CD8-positive, alpha-beta memory T cell (primary cell): ENCODE results near the gene GPR137. TPM values are rescaled to one million over a fixed set of nuclear protein-coding genes. Genes with fewer than 3 reads are reported as not detected.
"Not testable (repeated sequence)": the region's sequence is repeated elsewhere in the genome, so short reads cannot be mapped to it uniquely, and the experiment has no call there.

Source experiments
- CTCF ChIA-PET: fragments of 350-600 bp; sonication (Branson Sonifier 250); formaldehyde crosslinking; loops from one replicate; lab custom pipeline; 2021; ENCODE audit warnings: antibody characterized with exemption; lab: Charles Lee
- POLR2A ChIA-PET: fragments of 350-600 bp; sonication (Branson Sonifier 250); formaldehyde crosslinking; loops from one replicate; lab custom pipeline; 2021; ENCODE audit warnings: antibody characterized with exemption; lab: Charles Lee
- DNase-seq, 5 donors: peaks; one replicate each; pipeline versions ENCODE4 v3.0.0 to v3.0.0-alpha.2; 2020 to 2022; ENCODE audit warnings: mixed read lengths in 1 of 5
- H3K27ac ChIP-seq: one replicate; pipeline ENCODE4 v1.7.0; 2013; ENCODE audit warnings: low read depth, mild to moderate bottlenecking, low read length, moderate library complexity
- H3K27me3 ChIP-seq: 2 replicates; pipeline ENCODE4 v1.7.0; 2013; ENCODE audit warnings: low read length, mild to moderate bottlenecking; ENCODE audit not compliant: insufficient read depth, poor library complexity, severe bottlenecking
- H3K36me3 ChIP-seq: 2 replicates; pipeline ENCODE4 v1.7.0; 2013; ENCODE audit warnings: mild to moderate bottlenecking, low read length, moderate library complexity; ENCODE audit not compliant: insufficient read depth
- H3K4me1 ChIP-seq: 2 replicates; pipeline ENCODE4 v1.7.0; 2013; ENCODE audit warnings: mild to moderate bottlenecking, low read length, moderate library complexity; ENCODE audit not compliant: insufficient read depth
- H3K4me3 ChIP-seq: 2 replicates; pipeline ENCODE4 v1.7.0; 2013; ENCODE audit warnings: mild to moderate bottlenecking, low read length
- H3K9me3 ChIP-seq: 2 replicates; pipeline ENCODE4 v1.7.0; 2013; ENCODE audit warnings: mild to moderate bottlenecking, low read length
- H3K27ac Mint-ChIP-seq, 8 donors: one replicate each; pipeline ENCODE4 v1.8.0; 2020 to 2021; ENCODE audit warnings: mixed read lengths in 8 of 8, mild to moderate bottlenecking in 6 of 8, inconsistent platforms in 3 of 8, moderate library complexity in 3 of 8
- H3K27me3 Mint-ChIP-seq, 2 donors: one replicate each; pipeline ENCODE4 v1.8.0; 2020 to 2021; ENCODE audit warnings: mixed read lengths in 2 of 2, mild to moderate bottlenecking in 1 of 2, moderate library complexity in 1 of 2
- H3K36me3 Mint-ChIP-seq, 3 donors: one replicate each; pipeline ENCODE4 v1.8.0; 2020 to 2021; ENCODE audit warnings: mixed read lengths in 3 of 3, inconsistent platforms in 1 of 3, mild to moderate bottlenecking in 1 of 3
- H3K4me1 Mint-ChIP-seq, 3 donors: one replicate each; pipeline ENCODE4 v1.8.0; 2020 to 2021; ENCODE audit warnings: mixed read lengths in 3 of 3, inconsistent platforms in 1 of 3, mild to moderate bottlenecking in 1 of 3
- H3K4me3 Mint-ChIP-seq, 7 donors: one replicate each; pipeline ENCODE4 v1.8.0; 2020 to 2021; ENCODE audit warnings: mixed read lengths in 7 of 7, mild to moderate bottlenecking in 6 of 7, moderate library complexity in 4 of 7, inconsistent platforms in 2 of 7
- H3K9me3 Mint-ChIP-seq, 5 donors: one replicate each; pipeline ENCODE4 v1.8.0; 2020 to 2022; ENCODE audit warnings: mixed read lengths in 5 of 5, mild to moderate bottlenecking in 3 of 5, moderate library complexity in 2 of 5, inconsistent platforms in 1 of 5
- polyA plus RNA-seq: library from polyadenylated mRNA; unstranded; fragments of 300-500 nt; fragmentation: Illumina TruSeq; gene quantifications from one replicate; pipeline ENCODE4 v1.2.3, GENCODE V29; 2021
- total RNA-seq, 2 experiments: library from RNA; stranded (reverse); gene quantifications; one replicate each; pipeline ENCODE4 v1.2.3, GENCODE V29; 2021

The GPR137 gene
- total and polyA plus RNA-seq, 3 experiments from 2014 or later, result 9.1 to 65.0 (median 64.2) TPM

DNA sequence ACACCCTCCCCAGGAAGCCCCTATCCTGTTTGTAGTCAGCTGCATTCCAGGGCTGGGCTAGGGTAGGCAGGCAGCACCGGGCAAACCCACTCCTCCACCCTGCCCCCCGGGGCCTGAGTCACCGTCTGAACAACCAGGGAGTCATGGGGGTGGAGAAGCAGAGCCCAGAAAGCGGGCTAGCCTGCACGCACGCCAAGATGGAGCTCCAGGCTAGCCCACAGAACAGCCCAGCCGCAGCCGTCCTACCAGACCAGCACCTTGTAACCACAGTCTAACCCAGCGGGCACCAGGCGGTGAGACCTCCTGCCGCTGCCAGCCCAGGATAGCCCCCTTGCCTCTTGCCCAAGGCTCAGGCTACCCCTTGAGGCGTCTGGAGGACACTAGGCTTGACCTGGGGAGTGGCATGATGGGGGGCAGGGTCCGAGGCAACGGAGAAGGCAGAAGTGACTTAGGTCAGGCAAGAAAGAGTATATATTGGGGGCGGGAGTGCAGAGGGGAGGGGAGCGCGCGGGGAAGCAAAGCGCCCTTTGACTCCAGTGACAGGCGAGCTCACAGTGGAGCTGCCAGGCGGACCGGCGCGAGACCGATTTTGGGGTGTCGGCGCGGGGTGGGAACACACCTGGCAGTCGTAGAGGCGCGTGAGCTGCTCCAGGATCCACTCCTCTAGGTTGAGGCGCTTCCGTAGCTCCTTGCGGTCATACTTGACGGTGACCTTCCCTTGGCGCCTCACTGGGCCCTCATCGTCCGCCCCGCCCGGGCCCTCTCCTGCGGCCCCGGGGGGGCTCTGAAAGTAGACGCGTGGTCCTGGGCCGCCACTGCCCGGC lies 39.6 kb upstream of the GPR137 start:
- H3K27me3 ChIP-seq, result no peaks in the 10 kb centered on the region
- peak overlapping the region; percentile 66 for H3K4me3 ChIP-seq
- no peaks in the 10 kb centered on the region for H3K9me3 ChIP-seq
- POLR2A ChIA-PET, result interaction anchor here (0.6 to 4.3 kb wide), 13 partner anchors 11 to 1516 kb away, joined by 3 to 44 read pairs (median 8); partner anchors contain the start of genes DNAJC4, ESRRA, FERMT3 and NUDT22
- Mint-ChIP-seq H3K4me1 (peaks cover 21 to 60% (median 23%) of the 10 kb centered on the region in 3 donors), H3K9me3 (no peaks in the 10 kb centered on the region), H3K4me3 (peak overlapping the region; percentile 83 to 94 (median 86)), H3K36me3 (peaks cover 0 to 19% (median 0%) of the 10 kb centered on the region in 3 donors), H3K27ac (peak overlapping the region; percentile 79 to 96 (median 88)), H3K27me3 (no peaks in the 10 kb centered on the region)
- peak overlapping the region; percentile 67 for H3K27ac ChIP-seq
- H3K36me3 ChIP-seq, result no peaks in the 10 kb centered on the region
- H3K4me1 ChIP-seq, result peaks cover 37% of the 10 kb centered on the region
- CTCF ChIA-PET, result interaction anchor here (1.0 to 13.4 kb wide), 7 partner anchors 9 to 57 kb away, joined by 3 to 124 read pairs (median 6); partner anchors contain the start of genes CATSPERZ, ESRRA, FERMT3 and NUDT22
- DNase-seq, result peak; percentile 36 to 84 (median 58)

DNA sequence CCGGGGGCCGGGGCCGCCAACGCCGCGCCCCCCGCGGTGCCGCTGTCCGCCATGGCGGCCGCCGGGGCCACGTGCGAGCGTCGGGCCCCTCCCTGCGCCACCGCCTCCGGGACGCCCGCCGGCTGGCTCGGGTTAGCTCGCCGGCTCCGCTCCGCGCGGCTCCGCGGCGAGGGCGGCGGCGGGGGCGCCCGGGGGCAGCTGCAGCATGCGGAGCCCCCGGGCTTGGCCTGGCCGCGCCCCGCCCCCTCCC lies 39.1 kb upstream of the GPR137 start:
- CTCF ChIA-PET, result interaction anchor here (1.4 to 13.4 kb wide), 5 partner anchors 8 to 56 kb away, joined by 3 to 124 read pairs (median 62); partner anchors contain the start of genes CATSPERZ, ESRRA and FERMT3
- not testable (repeated sequence) for H3K4me3 ChIP-seq, H3K9me3 Mint-ChIP-seq, H3K27me3 ChIP-seq, H3K36me3 ChIP-seq, H3K9me3 ChIP-seq, H3K27me3 Mint-ChIP-seq, DNase-seq
- Mint-ChIP-seq H3K4me3 (peak overlapping the region; percentile 83 to 96 (median 85)), H3K4me1 (peaks cover 21 to 58% (median 25%) of the 10 kb centered on the region in 3 donors), H3K27ac (peak overlapping the region in 2 of 8 donors; percentile 57 to 93), H3K36me3 (peaks cover 0 to 16% (median 0%) of the 10 kb centered on the region in 3 donors)
- POLR2A ChIA-PET, result interaction anchor here (0.6 to 4.3 kb wide), 10 partner anchors 12 to 1517 kb away, joined by 3 to 44 read pairs (median 8); partner anchors contain the start of genes DNAJC4, ESRRA, FERMT3 and NUDT22
- H3K27ac ChIP-seq, result peak overlapping the region; percentile 67
- peaks cover 37% of the 10 kb centered on the region for H3K4me1 ChIP-seq

DNA sequence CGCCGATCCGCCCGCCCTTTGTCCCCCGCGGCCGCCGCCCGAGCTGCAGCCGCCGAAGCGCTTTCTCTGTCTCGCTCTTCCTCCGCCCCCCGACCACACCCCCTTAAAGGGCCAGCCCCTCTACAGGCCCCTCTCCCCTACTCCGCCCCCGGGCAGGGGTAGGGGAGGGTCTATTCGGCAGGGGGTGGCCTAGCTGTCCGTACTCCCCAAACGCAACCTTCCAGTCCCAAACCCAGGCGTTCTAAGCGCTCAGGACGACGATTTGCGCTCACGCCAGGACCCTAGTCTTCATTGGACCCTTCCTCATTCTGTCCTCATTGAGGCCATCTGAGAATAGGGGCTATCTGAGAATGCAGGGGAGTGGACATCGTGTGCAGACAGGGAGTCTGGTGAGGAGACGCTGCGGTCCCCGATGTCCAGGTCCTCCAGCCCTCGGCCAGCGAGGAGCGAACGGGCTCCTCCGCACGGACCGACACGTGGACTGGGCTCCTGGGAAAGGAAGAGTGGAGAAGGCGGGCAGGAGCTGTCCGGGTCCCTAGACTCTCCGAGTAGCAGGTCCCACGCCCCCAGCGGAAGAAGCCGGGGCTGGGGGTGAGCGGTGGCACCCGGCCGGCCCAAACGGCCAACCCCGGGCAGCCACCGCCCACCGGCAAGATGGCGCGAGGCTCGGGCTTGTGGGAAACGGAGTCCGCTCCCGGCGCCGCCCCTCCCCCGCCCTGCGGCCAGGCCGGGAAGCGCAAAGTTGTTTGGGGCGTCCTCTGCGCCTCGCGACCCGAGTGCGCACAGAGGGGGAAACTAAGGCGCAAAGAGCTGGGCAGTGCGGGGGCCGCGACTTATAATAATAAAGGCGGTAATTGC lies 38.5 kb upstream of the GPR137 start, which contains the start of gene PPP1R14B:
Gene PPP1R14B (minus strand): TSS at position 73 of the 858 bp plus-strand sequence. CDS start 270 bp downstream, outside the sequence.
- no peaks in the 10 kb centered on the region for H3K9me3 Mint-ChIP-seq
- no peaks in the 10 kb centered on the region for H3K36me3 ChIP-seq
- DNase-seq, result peak; percentile 66 to 86 (median 73)
- H3K9me3 ChIP-seq, result no peaks in the 10 kb centered on the region
- POLR2A ChIA-PET, result interaction anchor here (0.6 to 4.3 kb wide), 12 partner anchors 13 to 1517 kb away, joined by 3 to 44 read pairs (median 8); partner anchors contain the start of genes DNAJC4, ESRRA, FERMT3 and NUDT22
- no peaks in the 10 kb centered on the region for H3K27me3 Mint-ChIP-seq
- H3K4me3 ChIP-seq, result peak within 1 kb of the TSS; percentile 100
- H3K27ac ChIP-seq, result peak within 1 kb of the TSS; percentile 67
- peaks cover 25 to 62% (median 29%) of the 10 kb centered on the region in 3 donors for H3K4me1 Mint-ChIP-seq
- no peaks in the 10 kb centered on the region for H3K27me3 ChIP-seq
- peak within 1 kb of the TSS; percentile 79 to 96 (median 88) for H3K27ac Mint-ChIP-seq
- H3K4me3 Mint-ChIP-seq, result peak within 1 kb of the TSS; percentile 83 to 96 (median 86)
- H3K36me3 Mint-ChIP-seq, result peaks cover 0 to 19% (median 0%) of the 10 kb centered on the region in 3 donors
- peaks cover 42% of the 10 kb centered on the region for H3K4me1 ChIP-seq
- CTCF ChIA-PET, result interaction anchor here (0.9 to 13.4 kb wide), 5 partner anchors 10 to 56 kb away, joined by 4 to 124 read pairs (median 62); partner anchors contain the start of genes CATSPERZ, ESRRA and FERMT3

DNA sequence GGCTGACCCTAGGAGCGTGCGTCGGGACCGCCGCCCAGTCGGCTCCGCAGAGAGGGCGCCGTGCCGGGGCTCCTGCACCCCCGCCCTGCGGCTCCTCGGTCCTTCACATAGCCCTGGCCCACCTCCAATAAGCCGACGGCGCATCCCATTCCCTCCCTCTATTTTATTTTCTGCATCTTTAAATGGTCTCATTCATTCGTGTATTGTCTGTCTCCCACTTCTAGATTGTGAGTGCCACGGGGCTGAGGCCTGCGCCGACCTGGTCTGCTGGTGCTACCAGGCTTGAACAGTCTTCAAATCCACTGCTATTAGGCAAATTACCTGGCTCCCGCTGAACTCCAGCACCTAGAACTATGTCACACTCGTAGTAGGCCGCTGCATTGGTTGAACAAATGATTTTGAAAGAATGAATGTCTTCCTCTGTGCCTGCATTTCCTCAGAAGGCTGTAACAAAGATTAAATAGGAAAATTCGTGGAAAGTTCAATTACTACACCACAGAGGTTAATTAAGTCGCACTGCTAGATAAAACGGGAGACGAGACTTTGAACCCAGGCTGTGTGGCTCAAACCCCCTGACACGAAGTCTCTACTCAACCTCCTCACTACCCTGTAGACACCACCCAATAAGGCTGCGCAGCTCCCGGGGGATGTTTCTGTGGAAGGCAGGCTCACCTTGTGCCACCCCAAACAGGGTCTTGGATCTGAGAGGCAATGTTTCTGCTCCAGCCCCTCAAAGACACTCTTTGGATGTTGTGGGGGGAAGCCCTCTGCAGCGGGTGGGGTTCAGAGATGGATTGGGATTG lies 37.7 kb upstream of the GPR137 start:
- Histone ChIP-seq H3K36me3 (no peaks in the 10 kb centered on the region), H3K4me3 (no peak overlapping the region), H3K9me3 (no peaks in the 10 kb centered on the region), H3K4me1 (peaks cover 42% of the 10 kb centered on the region), H3K27me3 (no peaks in the 10 kb centered on the region), H3K27ac (peak overlapping the region; percentile 67)
- CTCF ChIA-PET, result interaction anchor here (0.9 to 13.4 kb wide), 4 partner anchors 16 to 55 kb away, joined by 4 to 124 read pairs (median 80); partner anchors contain the start of genes CATSPERZ, ESRRA and FERMT3
- POLR2A ChIA-PET, result interaction anchor here (0.6 to 4.3 kb wide), 5 partner anchors 18 to 70 kb away, joined by 3 to 44 read pairs (median 8); partner anchors contain the start of genes ESRRA, NUDT22, PRDX5 and TRPT1
- H3K4me3 Mint-ChIP-seq, result peak overlapping the region; percentile 74 to 88 (median 78)
- no peaks in the 10 kb centered on the region for H3K27me3 Mint-ChIP-seq
- H3K9me3 Mint-ChIP-seq, result no peaks in the 10 kb centered on the region
- H3K27ac Mint-ChIP-seq, result peak overlapping the region in 6 of 8 donors; percentile 14 to 89 (median 82)
- H3K4me1 Mint-ChIP-seq, result peaks cover 26 to 56% (median 28%) of the 10 kb centered on the region in 3 donors
- DNase-seq, result no peak
- peaks cover 0 to 15% (median 0%) of the 10 kb centered on the region in 3 donors for H3K36me3 Mint-ChIP-seq

DNA sequence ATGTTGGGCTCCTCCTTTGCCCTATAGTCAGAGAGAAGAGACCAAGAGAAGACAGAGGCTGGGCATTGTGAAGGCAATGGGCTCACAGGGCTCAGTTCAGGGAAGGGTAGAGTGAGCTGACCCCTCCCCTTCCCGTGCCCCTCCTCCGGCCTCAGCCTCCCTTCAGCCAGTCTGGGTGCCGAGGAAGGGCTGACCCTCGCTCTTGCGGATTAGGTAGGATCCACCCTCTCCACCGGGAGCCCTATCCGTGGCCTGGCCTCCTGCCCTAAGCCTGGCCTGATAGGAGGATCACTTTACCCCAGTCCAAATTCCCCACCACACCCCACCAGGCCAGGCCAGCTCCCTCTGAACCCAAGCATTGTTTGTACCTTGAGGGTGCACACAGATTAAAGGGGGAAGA lies 37.1 kb upstream of the GPR137 start:
- Histone ChIP-seq H3K4me1 (peaks cover 40% of the 10 kb centered on the region), H3K4me3 (no peak overlapping the region), H3K9me3 (no peaks in the 10 kb centered on the region), H3K27me3 (no peaks in the 10 kb centered on the region), H3K27ac (no peak overlapping the region), H3K36me3 (no peaks in the 10 kb centered on the region)
- POLR2A ChIA-PET, result interaction anchor here (4.3 kb wide), 1 partner anchor 21 kb away, joined by 44 read pairs; no protein-coding TSS in a partner anchor
- peaks cover 0 to 10% (median 0%) of the 10 kb centered on the region in 3 donors for H3K36me3 Mint-ChIP-seq
- CTCF ChIA-PET, result interaction anchor here (8.1 to 13.4 kb wide), 2 partner anchors 22 to 54 kb away, joined by 97 to 124 read pairs; partner anchors contain the start of genes CATSPERZ and ESRRA
- no peak for DNase-seq
- H3K4me1 Mint-ChIP-seq, result peaks cover 20 to 55% (median 23%) of the 10 kb centered on the region in 3 donors
- peak overlapping the region in 5 of 7 donors; percentile 12 to 88 (median 84) for H3K4me3 Mint-ChIP-seq
- H3K27ac Mint-ChIP-seq, result peak overlapping the region in 1 of 8 donors; percentile 82
- H3K27me3 Mint-ChIP-seq, result no peaks in the 10 kb centered on the region
- no peaks in the 10 kb centered on the region for H3K9me3 Mint-ChIP-seq

DNA sequence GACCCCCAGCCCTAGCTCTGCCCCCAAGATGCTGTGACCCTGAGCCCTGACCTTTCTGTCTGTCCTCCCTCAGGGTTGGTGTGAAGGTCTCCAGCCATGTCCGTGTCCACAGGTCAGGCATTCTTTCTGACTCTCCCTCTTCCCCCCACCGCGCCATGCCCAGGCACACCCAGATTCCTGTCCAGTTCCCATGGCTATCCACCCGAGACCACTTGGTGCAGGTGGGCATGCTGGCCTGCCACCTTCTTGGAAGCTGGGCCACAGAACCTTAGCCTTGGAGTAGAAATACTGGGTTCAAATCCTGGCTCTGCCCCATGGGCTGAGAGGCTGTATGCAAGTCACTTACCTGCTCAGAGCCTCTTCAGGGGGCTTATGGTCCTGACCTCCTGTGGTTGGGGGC lies 36.6 kb upstream of the GPR137 start:
- ChIA-PET CTCF (interaction anchor here (1.4 to 13.4 kb wide), 4 partner anchors 19 to 64 kb away, joined by 4 to 124 read pairs (median 52); partner anchors contain the start of genes CATSPERZ, DNAJC4, ESRRA and STIP1), POLR2A (interaction anchor here (0.9 to 4.3 kb wide), 2 partner anchors 18 to 21 kb away, joined by 3 to 44 read pairs; no protein-coding TSS in a partner anchor)
- peak overlapping the region in 2 of 8 donors; percentile 61 to 82 for H3K27ac Mint-ChIP-seq
- peak overlapping the region in 2 of 7 donors; percentile 12 to 88 for H3K4me3 Mint-ChIP-seq
- Histone ChIP-seq H3K4me1 (peaks cover 40% of the 10 kb centered on the region), H3K36me3 (no peaks in the 10 kb centered on the region), H3K4me3 (no peak overlapping the region), H3K9me3 (no peaks in the 10 kb centered on the region), H3K27ac (no peak overlapping the region), H3K27me3 (no peaks in the 10 kb centered on the region)
- DNase-seq, result no peak
- no peaks in the 10 kb centered on the region for H3K9me3 Mint-ChIP-seq
- H3K27me3 Mint-ChIP-seq, result no peaks in the 10 kb centered on the region
- H3K4me1 Mint-ChIP-seq, result peaks cover 21 to 55% (median 21%) of the 10 kb centered on the region in 3 donors
- H3K36me3 Mint-ChIP-seq, result peaks cover 0 to 6% (median 0%) of the 10 kb centered on the region in 3 donors
